Natural killer cell (primary cell): Measurements from ENCODE around the gene CORO7. TPM values are rescaled to one million over a fixed set of nuclear protein-coding genes. Genes with fewer than 3 reads are reported as not detected.

Source experiments
- ATAC-seq, 3 donors: fragments of 150-1000 bp in 2 of 3; fragments of 200-7000 bp in 1 of 3; cut with Tn5 transposase; 1 replicate in 1 of 3; 2 replicates in 2 of 3; pipeline ENCODE4 v1.10.0; 2021; ENCODE audit warnings: mild to moderate bottlenecking in 2 of 3, moderate library complexity in 2 of 3
- DNase-seq, 2 donors: peaks; one replicate each; pipeline versions ENCODE4 v3.0.0 to v3.0.0-alpha.2; 2013 to 2021; ENCODE audit warnings: mixed read lengths in 1 of 2
- H3K27ac ChIP-seq: one replicate; pipeline ENCODE4 v1.5.1; 2013; ENCODE audit warnings: mild to moderate bottlenecking, low read length
- H3K27me3 ChIP-seq: one replicate; pipeline ENCODE4 v1.6.1; 2013; ENCODE audit warnings: low read length; ENCODE audit not compliant: control insufficient read depth, insufficient read depth
- H3K36me3 ChIP-seq: one replicate; pipeline ENCODE4 v1.6.1; 2013; ENCODE audit warnings: low read length; ENCODE audit not compliant: control insufficient read depth, insufficient read depth
- H3K4me1 ChIP-seq: one replicate; pipeline ENCODE4 v1.6.1; 2013; ENCODE audit warnings: low read length; ENCODE audit not compliant: control insufficient read depth, insufficient read depth
- H3K4me3 ChIP-seq: one replicate; pipeline ENCODE4 v1.5.1; 2013; ENCODE audit warnings: low read length
- H3K9me3 ChIP-seq: one replicate; pipeline ENCODE4 v1.6.1; 2013; ENCODE audit warnings: low read length; ENCODE audit not compliant: control insufficient read depth, insufficient read depth
- H3K27ac Mint-ChIP-seq, 2 donors: one replicate each; pipeline ENCODE4 v1.8.0; 2022; ENCODE audit warnings: mild to moderate bottlenecking in 2 of 2, mixed read lengths in 2 of 2, moderate library complexity in 1 of 2
- H3K27me3 Mint-ChIP-seq, 2 donors: one replicate each; pipeline ENCODE4 v1.8.0; 2022; ENCODE audit warnings: low read depth in 2 of 2, mixed read lengths in 2 of 2
- H3K36me3 Mint-ChIP-seq: one replicate; pipeline ENCODE4 v1.8.0; 2022; ENCODE audit warnings: mixed read lengths
- H3K4me1 Mint-ChIP-seq, 2 donors: one replicate each; pipeline ENCODE4 v1.8.0; 2022; ENCODE audit warnings: mixed read lengths in 2 of 2
- H3K4me3 Mint-ChIP-seq: one replicate; pipeline ENCODE4 v1.8.0; 2022; ENCODE audit warnings: mild to moderate bottlenecking, moderate library complexity, mixed read lengths
- H3K9me3 Mint-ChIP-seq, 2 donors: one replicate each; pipeline ENCODE4 v1.8.0; 2022; ENCODE audit warnings: mixed read lengths in 2 of 2
- CTCF ChIP-seq: fragments of 200-600 bp; IDR thresholded peaks from one replicate; pipeline ENCODE4 v1.8.0; 2022; ENCODE audit warnings: antibody characterized with exemption
- WGBS: methylation state at CpG from one replicate; pipeline ENCODE4 v1.1.7; 2013; ENCODE audit warnings: missing lambda C conversion rate; ENCODE audit not compliant: insufficient coverage; 5-methylcytosine and 5-hydroxymethylcytosine counted together
- intact Hi-C: fragments of 100-400 bp; cut with micrococcal nuclease; formaldehyde crosslinking; loops from one replicate; pipeline ENCODE4 v1.14.2; 2022
- total RNA-seq, 4 donors: library from RNA; stranded (reverse); fragments of 120-200 nt in 1 of 4; gene quantifications; one replicate each; pipeline versions ENCODE4 v1.2.3 to v1.2.4, GENCODE V29; 2013 to 2022

The CORO7 gene
- total RNA-seq, 3 donors from 2014 or later (not counting 1 experiment from before 2014, with no cell fraction given), result 335 to 425 (median 415) TPM

GRCh38 chr16:4306470-4307214 lies 109.8 kb downstream of the CORO7 start:
- H3K27me3 ChIP-seq, result no peaks in the 10 kb centered on the region
- no peak for TF ChIP-seq CTCF
- peak overlapping the region; percentile 97 to 99 for H3K27ac Mint-ChIP-seq
- DNase-seq (peak; percentile 34 to 79), ATAC-seq (no peak)
- peak overlapping the region; percentile 96 for H3K4me3 Mint-ChIP-seq
- intact Hi-C loops, result loop anchor here (1.0 kb wide), 1 partner anchor 53 kb away; no protein-coding TSS in a partner anchor
- H3K27ac ChIP-seq, result peak overlapping the region; percentile 92
- H3K9me3 Mint-ChIP-seq, result no peaks in the 10 kb centered on the region
- H3K36me3 Mint-ChIP-seq, result no peaks in the 10 kb centered on the region
- H3K9me3 ChIP-seq, result no peaks in the 10 kb centered on the region
- peaks cover 23% of the 10 kb centered on the region for H3K4me1 ChIP-seq
- H3K4me3 ChIP-seq, result peak overlapping the region; percentile 54
- no peaks in the 10 kb centered on the region for H3K36me3 ChIP-seq
- WGBS, result 54% methylated on average over 16 of the region's 16 CpGs
- H3K27me3 Mint-ChIP-seq, result no peaks in the 10 kb centered on the region
- peaks cover 12 to 19% of the 10 kb centered on the region in 2 donors for H3K4me1 Mint-ChIP-seq

Other genes with a start within 250 kb of the CORO7 start
- not detected for gene SRL, start 174.5 kb downstream of the CORO7 start, total RNA-seq
- gene TFAP4, start 143.6 kb downstream of the CORO7 start, total RNA-seq, result 1 to 10 TPM; 6.5 to 9.6 (median 8.9) TPM
- gene GLIS2, start 100.5 kb downstream of the CORO7 start, total RNA-seq, result under 1 TPM in 2 of 3 donors, not detected in 1; 0.05 to 0.35 TPM
- 10 to 100 TPM; 29.4 to 42.7 (median 39.0) TPM for gene PAM16, start 65.3 kb downstream of the CORO7 start, total RNA-seq
- under 1 TPM; 0.35 to 0.93 (median 0.78) TPM for gene VASN, start 44.7 kb downstream of the CORO7 start, total RNA-seq
- 10 to 100 TPM; 22.1 to 34.2 (median 27.2) TPM for gene DNAJA3, start 9.3 kb upstream of the CORO7 start, total RNA-seq
- gene NMRAL1, start 58.0 kb upstream of the CORO7 start, total RNA-seq, result 10 to 100 TPM; 66.6 to 71.2 (median 69.8) TPM
- gene HMOX2, start 59.8 kb upstream of the CORO7 start, total RNA-seq, result 100 to 1,000 TPM in 1 of 3 donors, 10 to 100 TPM in 2; 66.0 to 104 (median 77.3) TPM
- gene CDIP1, start 122.2 kb upstream of the CORO7 start, total RNA-seq, result 10 to 100 TPM; 35.2 to 49.2 (median 37.9) TPM
- gene C16orf96, start 139.7 kb upstream of the CORO7 start, total RNA-seq, result under 1 TPM; 0.35 to 0.61 (median 0.43) TPM
- 10 to 100 TPM; 40.8 to 54.4 (median 53.6) TPM for gene UBALD1, start 198.3 kb upstream of the CORO7 start, total RNA-seq
- gene MGRN1, start 208.2 kb upstream of the CORO7 start, total RNA-seq, result 100 to 1,000 TPM; 102 to 106 (median 105) TPM